Measurements from ENCODE around the gene AIRE. TPM values are rescaled to one million over a fixed set of nuclear protein-coding genes. Genes with fewer than 3 reads are reported as not detected.
"Not testable (repeated sequence)": the region's sequence is repeated elsewhere in the genome, so short reads cannot be mapped to it uniquely, and the experiment has no call there.

Gene AIRE
- total RNA-seq: not detected
- 1 to 10 TPM in 1 of 2 donors, under 1 TPM in 1; 0.32 to 2.3 TPM for polyA plus RNA-seq

DNA sequence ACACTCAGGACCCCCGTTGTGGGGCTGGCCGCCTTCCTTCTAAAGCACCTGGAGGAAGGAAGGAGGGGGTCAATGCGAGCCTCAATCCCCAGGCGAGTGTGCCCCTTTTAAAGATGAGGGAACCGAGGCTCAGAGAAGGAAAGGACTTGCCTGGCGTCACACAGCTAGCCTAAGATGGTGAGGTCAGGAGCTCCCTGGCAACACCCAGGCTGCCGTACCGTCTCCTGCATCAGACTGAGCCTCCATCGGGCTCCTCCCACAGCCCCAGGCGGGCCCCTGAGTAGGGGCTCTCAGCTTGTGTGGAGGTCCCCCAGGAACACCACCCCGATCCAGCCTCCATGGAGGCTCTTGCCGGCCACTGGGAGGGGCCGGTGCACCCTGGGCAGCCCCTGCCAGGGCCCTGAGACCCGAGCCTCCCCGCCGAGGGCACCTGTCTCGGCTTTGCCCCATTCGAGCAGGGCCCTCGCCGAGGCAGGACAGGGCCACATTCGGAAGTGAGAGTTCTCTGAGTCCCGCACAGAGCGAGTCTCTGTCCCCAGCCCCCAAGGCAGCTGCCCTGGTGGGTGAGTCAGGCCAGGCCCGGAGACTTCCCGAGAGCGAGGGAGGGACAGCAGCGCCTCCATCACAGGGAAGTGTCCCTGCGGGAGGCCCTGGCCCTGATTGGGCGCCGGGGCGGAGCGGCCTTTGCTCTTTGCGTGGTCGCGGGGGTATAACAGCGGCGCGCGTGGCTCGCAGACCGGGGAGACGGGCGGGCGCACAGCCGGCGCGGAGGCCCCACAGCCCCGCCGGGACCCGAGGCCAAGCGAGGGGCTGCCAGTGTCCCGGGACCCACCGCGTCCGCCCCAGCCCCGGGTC is at the start of gene AIRE:
TSS of gene AIRE (plus strand) at position 739 of the 855 bp plus-strand sequence. CDS start 131 bp downstream, outside the sequence.
- Mint-ChIP-seq H3K27me3 (no peaks in the 10 kb centered on the region), H3K4me3 (no peak within 1 kb of the TSS), H3K27ac (no peak within 1 kb of the TSS), H3K4me1 (peaks cover 0 to 13% (median 3%) of the 10 kb centered on the region in 4 donors), H3K36me3 (no peaks in the 10 kb centered on the region), H3K9me3 (no peaks in the 10 kb centered on the region)
- intact Hi-C loops (cut with micrococcal nuclease): no loop called here
- Histone ChIP-seq H3K9me3 (ENCODE audit: control insufficient read depth in 1 of 2, low read length in 2 of 2) (no peaks in the 10 kb centered on the region), H3K4me1 (ENCODE audit: insufficient read depth, low read length) (no peaks in the 10 kb centered on the region), H3K27me3 (ENCODE audit: insufficient read depth, low read length) (no peaks in the 10 kb centered on the region), H3K36me3 (ENCODE audit: insufficient read depth, low read length) (no peaks in the 10 kb centered on the region), H3K27ac (ENCODE audit: low read depth, low read length) (no peak within 1 kb of the TSS), H3K4me3 (ENCODE audit: low read length in 2 of 2) (no peak within 1 kb of the TSS)
- ChIA-PET CTCF (ENCODE audit: partially characterized antibody) (no interaction called here), POLR2A (ENCODE audit: partially characterized antibody) (no interaction called here)
- DNase-seq: no peak

DNA sequence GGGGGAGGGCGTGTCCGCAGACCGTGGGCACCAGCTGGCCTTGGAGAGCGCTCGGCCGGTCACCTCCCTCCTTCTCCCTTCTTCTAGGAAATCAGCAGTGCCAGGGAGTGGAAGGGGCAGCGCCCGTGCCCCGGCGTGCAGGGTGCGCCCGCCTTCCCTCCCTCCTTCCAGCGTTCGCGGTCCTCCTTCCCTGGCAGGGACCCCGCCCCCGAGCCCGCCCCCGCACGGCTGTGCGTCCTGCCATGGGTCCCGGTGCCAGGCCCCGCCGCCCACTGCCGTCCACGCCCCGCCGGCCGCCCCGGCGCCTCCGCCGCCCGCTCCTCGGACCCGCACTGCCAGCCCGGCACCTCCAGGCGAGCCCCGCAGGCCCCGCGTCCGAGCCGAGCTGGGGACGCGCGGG is 45.3 kb upstream of the AIRE start:
- H3K9me3 Mint-ChIP-seq; H3K27me3 Mint-ChIP-seq; H3K27me3 ChIP-seq (ENCODE audit: insufficient read depth, low read length); CTCF ChIA-PET (ENCODE audit: partially characterized antibody); intact Hi-C loops (cut with micrococcal nuclease); POLR2A ChIA-PET (ENCODE audit: partially characterized antibody); H3K4me1 Mint-ChIP-seq; H3K36me3 ChIP-seq (ENCODE audit: insufficient read depth, low read length); DNase-seq; H3K27ac ChIP-seq (ENCODE audit: low read depth, low read length); H3K9me3 ChIP-seq (ENCODE audit: control insufficient read depth in 1 of 2, low read length in 2 of 2); H3K4me1 ChIP-seq (ENCODE audit: insufficient read depth, low read length); H3K27ac Mint-ChIP-seq; H3K36me3 Mint-ChIP-seq; H3K4me3 ChIP-seq (ENCODE audit: low read length in 2 of 2); H3K4me3 Mint-ChIP-seq: not testable (repeated sequence)

DNA sequence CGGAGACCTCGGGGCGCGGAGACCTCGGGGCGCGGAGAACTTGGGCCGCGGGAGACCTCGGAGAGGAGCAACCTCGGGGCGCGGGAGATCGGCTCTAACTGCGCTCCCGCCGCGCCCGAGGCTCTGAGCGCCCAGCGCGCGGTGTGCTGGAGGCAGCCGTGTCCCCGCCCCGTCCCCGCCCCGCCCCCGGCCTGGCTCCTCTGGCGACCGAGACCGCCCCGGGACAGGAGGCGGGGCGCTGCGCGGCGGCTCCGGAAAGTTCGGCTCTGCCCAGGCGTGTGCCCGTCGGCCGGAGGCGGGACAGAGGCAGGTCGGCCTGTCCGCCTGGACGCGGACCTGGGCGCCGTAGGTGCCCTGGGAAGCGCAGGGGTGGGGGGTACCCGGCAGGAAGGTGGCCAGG is 44.8 kb upstream of the AIRE start, which contains the start of gene ICOSLG:
TSS of gene ICOSLG (minus strand) at position 102 of the 400 bp plus-strand sequence. CDS start 126 bp downstream, outside the sequence.
- H3K36me3 ChIP-seq (ENCODE audit: insufficient read depth, low read length); H3K4me1 ChIP-seq (ENCODE audit: insufficient read depth, low read length); H3K27ac ChIP-seq (ENCODE audit: low read depth, low read length); H3K27me3 ChIP-seq (ENCODE audit: insufficient read depth, low read length); H3K9me3 Mint-ChIP-seq; CTCF ChIA-PET (ENCODE audit: partially characterized antibody); H3K27me3 Mint-ChIP-seq; H3K4me1 Mint-ChIP-seq; H3K36me3 Mint-ChIP-seq; H3K27ac Mint-ChIP-seq; DNase-seq; H3K4me3 ChIP-seq (ENCODE audit: low read length in 2 of 2); intact Hi-C loops (cut with micrococcal nuclease); H3K9me3 ChIP-seq (ENCODE audit: control insufficient read depth in 1 of 2, low read length in 2 of 2); H3K4me3 Mint-ChIP-seq; POLR2A ChIA-PET (ENCODE audit: partially characterized antibody): not testable (repeated sequence)

DNA sequence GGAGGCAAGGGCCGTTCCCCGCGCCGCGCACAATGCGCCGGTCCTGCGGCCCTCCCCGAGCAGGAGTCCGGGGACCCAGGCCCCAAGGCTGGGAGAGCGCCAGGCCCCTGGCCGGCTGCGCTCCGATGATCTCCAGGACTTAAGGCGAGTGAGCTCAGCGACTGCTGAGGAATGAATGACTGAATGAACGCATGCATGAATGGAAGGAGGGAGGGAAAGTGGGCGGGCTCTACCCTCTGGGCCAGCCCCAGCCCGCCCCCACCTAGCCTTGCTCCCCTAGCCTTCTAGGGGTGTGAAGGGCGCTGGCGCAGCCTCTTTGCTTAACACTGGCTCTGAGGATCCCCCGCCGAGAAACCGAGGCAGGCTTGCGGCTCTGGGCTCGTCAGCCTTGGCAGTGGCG is 44.4 kb upstream of the AIRE start:
- H3K27me3 Mint-ChIP-seq; H3K27me3 ChIP-seq (ENCODE audit: insufficient read depth, low read length); H3K4me1 ChIP-seq (ENCODE audit: insufficient read depth, low read length); H3K9me3 Mint-ChIP-seq; intact Hi-C loops (cut with micrococcal nuclease); CTCF ChIA-PET (ENCODE audit: partially characterized antibody); H3K4me3 Mint-ChIP-seq; H3K27ac ChIP-seq (ENCODE audit: low read depth, low read length); H3K36me3 ChIP-seq (ENCODE audit: insufficient read depth, low read length); POLR2A ChIA-PET (ENCODE audit: partially characterized antibody); H3K4me3 ChIP-seq (ENCODE audit: low read length in 2 of 2); H3K27ac Mint-ChIP-seq; H3K4me1 Mint-ChIP-seq; DNase-seq; H3K9me3 ChIP-seq (ENCODE audit: control insufficient read depth in 1 of 2, low read length in 2 of 2); H3K36me3 Mint-ChIP-seq: not testable (repeated sequence)

DNA sequence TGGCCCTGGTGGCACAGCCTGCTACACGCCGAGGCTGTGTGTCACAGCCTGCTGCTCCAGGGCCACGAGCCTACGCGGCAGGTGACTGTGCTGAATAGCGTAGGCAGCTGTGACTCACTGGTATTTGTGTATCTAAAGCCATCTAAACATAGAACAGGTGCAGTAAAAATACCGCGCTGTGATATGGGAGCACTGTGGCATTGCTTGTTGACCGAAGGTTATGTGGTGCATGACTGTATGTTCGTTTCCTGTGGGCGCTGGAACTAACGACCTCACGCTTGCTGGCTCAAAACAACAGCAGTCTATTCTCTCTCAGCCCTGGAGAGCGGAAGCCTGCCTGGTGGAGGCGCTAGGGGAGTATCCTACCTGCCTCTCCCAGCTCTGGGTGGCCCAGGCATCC is 41.7 kb upstream of the AIRE start:
- H3K36me3 ChIP-seq (ENCODE audit: insufficient read depth, low read length); DNase-seq; CTCF ChIA-PET (ENCODE audit: partially characterized antibody); H3K27ac Mint-ChIP-seq; POLR2A ChIA-PET (ENCODE audit: partially characterized antibody); H3K27me3 ChIP-seq (ENCODE audit: insufficient read depth, low read length); intact Hi-C loops (cut with micrococcal nuclease); H3K9me3 ChIP-seq (ENCODE audit: control insufficient read depth in 1 of 2, low read length in 2 of 2); H3K36me3 Mint-ChIP-seq; H3K4me1 Mint-ChIP-seq; H3K27ac ChIP-seq (ENCODE audit: low read depth, low read length); H3K4me3 Mint-ChIP-seq; H3K9me3 Mint-ChIP-seq; H3K4me3 ChIP-seq (ENCODE audit: low read length in 2 of 2); H3K27me3 Mint-ChIP-seq; H3K4me1 ChIP-seq (ENCODE audit: insufficient read depth, low read length): not testable (repeated sequence)

DNA sequence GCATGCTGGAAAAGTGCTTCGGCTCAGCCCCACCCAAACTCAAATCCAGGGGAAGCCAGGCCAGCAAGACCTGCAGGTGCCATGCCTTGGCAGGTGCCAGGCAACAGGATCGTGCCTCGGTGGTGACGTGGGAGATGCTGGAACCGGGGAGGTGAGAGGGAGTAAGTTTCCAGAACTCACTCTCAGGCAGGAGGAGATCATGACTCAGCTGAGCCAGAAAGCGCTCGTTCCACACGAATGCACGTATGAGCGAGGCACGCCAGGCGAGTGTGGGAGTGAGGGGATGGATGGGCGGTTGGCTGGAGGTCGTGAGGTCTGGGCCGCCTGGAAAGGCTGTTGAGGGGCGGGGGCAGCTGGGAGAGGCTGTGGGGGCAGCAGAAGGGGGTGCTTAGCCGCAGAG is 37.8 kb upstream of the AIRE start:
- CTCF ChIA-PET (ENCODE audit: partially characterized antibody); H3K4me3 Mint-ChIP-seq; intact Hi-C loops (cut with micrococcal nuclease); H3K27ac ChIP-seq (ENCODE audit: low read depth, low read length); H3K27ac Mint-ChIP-seq; H3K9me3 Mint-ChIP-seq; H3K4me3 ChIP-seq (ENCODE audit: low read length in 2 of 2); H3K36me3 Mint-ChIP-seq; H3K9me3 ChIP-seq (ENCODE audit: control insufficient read depth in 1 of 2, low read length in 2 of 2); H3K4me1 Mint-ChIP-seq; POLR2A ChIA-PET (ENCODE audit: partially characterized antibody); DNase-seq; H3K27me3 ChIP-seq (ENCODE audit: insufficient read depth, low read length); H3K4me1 ChIP-seq (ENCODE audit: insufficient read depth, low read length); H3K36me3 ChIP-seq (ENCODE audit: insufficient read depth, low read length); H3K27me3 Mint-ChIP-seq: not testable (repeated sequence)

DNA sequence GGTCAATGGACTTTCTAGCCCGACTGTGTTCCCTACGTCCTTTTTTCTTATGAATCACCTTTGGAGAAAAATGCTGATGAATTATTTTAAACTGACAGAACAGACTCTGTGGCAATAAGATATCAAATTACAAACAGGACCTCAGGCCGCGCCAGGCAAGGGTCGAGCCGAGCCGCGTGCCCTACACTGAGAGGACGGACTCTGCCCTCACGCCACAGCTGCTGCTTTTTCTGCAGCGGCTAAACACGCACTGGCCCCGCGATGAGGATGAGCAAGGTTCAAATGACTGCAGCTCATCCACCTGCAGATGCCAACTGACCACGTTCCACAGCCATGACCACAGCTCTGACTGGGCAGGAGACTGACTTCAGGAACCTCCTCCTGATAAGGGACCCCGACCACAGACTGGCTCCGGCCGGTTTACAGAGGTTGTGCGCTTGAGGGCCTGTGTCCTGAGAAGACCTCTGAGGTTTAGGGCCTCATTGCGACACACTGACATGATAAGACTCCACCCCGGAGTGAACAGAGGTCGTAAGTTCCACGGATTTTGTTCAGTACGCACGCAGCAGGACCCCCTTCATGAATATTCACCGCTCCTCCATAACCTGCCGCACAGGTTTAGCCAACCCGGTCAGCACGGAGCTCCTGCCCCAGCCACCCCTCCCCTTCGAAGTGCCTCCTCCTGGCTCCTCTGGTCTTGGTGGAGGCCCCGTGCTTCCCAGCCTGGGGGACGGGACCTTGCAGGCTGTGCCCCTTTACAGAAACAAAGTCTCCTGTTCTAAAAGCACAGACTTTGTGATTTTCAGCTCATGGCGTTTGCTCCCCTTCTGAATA is 36.3 kb upstream of the AIRE start:
- H3K27me3 Mint-ChIP-seq: not testable (repeated sequence)

More for the DNA sequence above, 36.3 kb upstream of the AIRE start:
- H3K27me3 ChIP-seq (ENCODE audit: insufficient read depth, low read length); POLR2A ChIA-PET (ENCODE audit: partially characterized antibody); H3K9me3 Mint-ChIP-seq; H3K36me3 ChIP-seq (ENCODE audit: insufficient read depth, low read length); H3K27ac ChIP-seq (ENCODE audit: low read depth, low read length); H3K4me3 Mint-ChIP-seq; intact Hi-C loops (cut with micrococcal nuclease); H3K36me3 Mint-ChIP-seq; H3K4me1 ChIP-seq (ENCODE audit: insufficient read depth, low read length); DNase-seq; CTCF ChIA-PET (ENCODE audit: partially characterized antibody); H3K9me3 ChIP-seq (ENCODE audit: control insufficient read depth in 1 of 2, low read length in 2 of 2); H3K4me3 ChIP-seq (ENCODE audit: low read length in 2 of 2); H3K4me1 Mint-ChIP-seq; H3K27ac Mint-ChIP-seq: not testable (repeated sequence)

Data from CD4-positive, alpha-beta memory T cell (primary cell).